Measurements from ENCODE around the gene NOTCH2.
"Not testable (repeated sequence)": the region's sequence is repeated elsewhere in the genome, so short reads cannot be mapped to it uniquely, and the experiment has no call there.

NOTCH2 gene

GRCh38 chr1:120093548-120094181 lies 24.2 kb upstream of the NOTCH2 start:
- H3K36me3 Mint-ChIP-seq; H3K4me1 Mint-ChIP-seq (ENCODE audit: low read depth); H3K27ac Mint-ChIP-seq; H3K9me3 Mint-ChIP-seq (ENCODE audit: low read depth); H3K4me3 Mint-ChIP-seq; H3K27me3 Mint-ChIP-seq: not testable (repeated sequence)

DNA sequence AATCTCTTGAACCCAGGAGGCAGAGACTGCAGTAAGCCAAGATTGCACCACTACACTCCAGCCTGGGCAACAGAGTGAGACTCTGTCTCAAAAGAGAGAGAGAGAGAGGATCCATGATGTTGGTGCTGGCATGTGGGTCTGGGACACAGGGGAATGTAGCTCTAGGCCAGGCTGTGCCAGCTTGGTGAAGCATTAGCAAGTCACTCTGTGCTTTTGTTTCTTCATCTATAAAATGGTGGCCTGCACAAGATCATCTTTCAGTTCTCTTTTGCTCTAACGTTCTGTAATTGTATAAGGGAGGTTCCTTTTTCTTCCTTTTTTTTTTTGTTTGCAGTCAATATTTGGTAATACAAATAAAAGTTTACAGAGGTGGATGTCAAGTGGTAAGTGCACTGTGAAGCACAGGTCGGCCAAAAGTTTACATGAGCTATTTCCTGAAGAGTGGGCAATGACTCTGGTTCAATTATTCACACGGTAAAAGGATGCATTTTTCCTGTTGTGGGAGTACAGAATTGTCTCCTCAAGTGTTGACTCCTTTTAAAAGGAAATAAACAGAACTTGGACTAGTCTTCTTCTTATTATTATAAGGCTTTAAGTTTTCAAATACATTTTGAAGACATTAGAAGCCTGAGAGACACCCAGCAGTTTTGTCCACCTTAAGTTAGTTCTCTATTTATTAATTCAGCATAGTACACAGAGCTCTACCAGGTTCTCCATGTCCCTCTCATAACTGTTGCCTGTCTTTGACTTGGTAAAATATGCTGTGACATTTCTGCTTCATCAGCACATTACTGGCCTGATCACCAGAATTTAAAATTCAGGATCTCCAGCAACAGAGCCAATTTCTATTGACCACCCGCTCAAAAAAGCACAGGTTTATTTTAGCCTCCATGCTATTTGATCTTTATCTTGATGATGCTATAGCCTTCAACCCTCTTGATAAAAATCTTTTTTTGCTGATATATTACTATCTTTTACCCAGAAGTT lies 23.1 kb upstream of the NOTCH2 start:
- not testable (repeated sequence) for H3K9me3 Mint-ChIP-seq (ENCODE audit: low read depth); H3K27ac Mint-ChIP-seq

GRCh38 chr1:120090830-120091229 lies 21.4 kb upstream of the NOTCH2 start:
- peaks cover 11% of the 10 kb centered on the region for H3K4me1 Mint-ChIP-seq (ENCODE audit: low read depth)
- not testable (repeated sequence) for H3K27ac Mint-ChIP-seq; H3K4me3 Mint-ChIP-seq; H3K27me3 Mint-ChIP-seq; H3K9me3 Mint-ChIP-seq (ENCODE audit: low read depth); H3K36me3 Mint-ChIP-seq

More for the DNA sequence above, 23.1 kb upstream of the NOTCH2 start:
- not testable (repeated sequence) for H3K4me3 Mint-ChIP-seq; H3K27me3 Mint-ChIP-seq; H3K4me1 Mint-ChIP-seq (ENCODE audit: low read depth); H3K36me3 Mint-ChIP-seq

DNA sequence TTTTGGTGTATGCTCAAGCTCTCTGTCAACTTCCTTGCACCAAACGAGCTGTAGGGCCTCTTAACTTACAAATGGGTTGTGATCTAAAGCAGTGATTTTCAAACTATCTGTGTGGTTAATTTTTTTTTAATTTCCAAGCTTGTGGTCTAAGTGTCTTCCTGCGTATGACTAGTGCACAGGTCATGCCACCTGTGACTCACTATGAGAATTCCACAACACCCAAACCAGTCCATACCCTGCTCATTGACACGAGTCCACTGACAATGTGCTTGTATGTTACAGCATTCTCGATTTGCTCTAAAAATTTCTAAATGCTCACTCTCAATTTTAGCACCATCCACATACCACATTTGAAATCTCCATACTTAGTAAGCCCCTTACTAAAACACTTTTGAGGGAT lies 18.5 kb upstream of the NOTCH2 start:
- H3K36me3 Mint-ChIP-seq; H3K4me3 Mint-ChIP-seq; H3K9me3 Mint-ChIP-seq (ENCODE audit: low read depth); H3K27me3 Mint-ChIP-seq: not testable (repeated sequence)
- H3K27ac Mint-ChIP-seq = peak overlapping the region; percentile 28
- H3K4me1 Mint-ChIP-seq (ENCODE audit: low read depth) = peaks cover 11% of the 10 kb centered on the region

GRCh38 chr1:120069920-120070214 lies 405 bp upstream of the NOTCH2 start:
- not testable (repeated sequence) for H3K9me3 Mint-ChIP-seq (ENCODE audit: low read depth); H3K4me3 Mint-ChIP-seq; H3K4me1 Mint-ChIP-seq (ENCODE audit: low read depth); H3K27me3 Mint-ChIP-seq; H3K27ac Mint-ChIP-seq; H3K36me3 Mint-ChIP-seq

DNA sequence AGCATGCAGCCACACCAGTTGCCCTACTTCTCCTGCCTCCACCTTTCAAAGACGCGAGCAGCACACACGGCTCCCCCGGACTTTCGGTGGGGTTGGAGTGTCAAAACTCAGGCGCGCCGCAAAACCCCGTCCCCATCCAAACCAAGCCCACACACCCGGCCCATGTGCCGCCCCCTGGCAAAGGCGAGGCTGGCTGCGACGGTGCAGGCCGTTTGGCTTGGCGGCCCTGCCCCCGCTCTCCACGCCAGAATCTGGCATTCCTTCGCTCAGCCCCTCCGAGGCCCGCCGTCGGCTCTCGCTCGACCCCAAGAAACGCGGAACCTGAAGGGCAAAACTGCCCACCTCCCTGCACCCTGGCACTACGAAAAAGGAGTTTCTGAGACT lies 787 bp downstream of the NOTCH2 start:
- H3K36me3 Mint-ChIP-seq = not testable (repeated sequence)

DNA sequence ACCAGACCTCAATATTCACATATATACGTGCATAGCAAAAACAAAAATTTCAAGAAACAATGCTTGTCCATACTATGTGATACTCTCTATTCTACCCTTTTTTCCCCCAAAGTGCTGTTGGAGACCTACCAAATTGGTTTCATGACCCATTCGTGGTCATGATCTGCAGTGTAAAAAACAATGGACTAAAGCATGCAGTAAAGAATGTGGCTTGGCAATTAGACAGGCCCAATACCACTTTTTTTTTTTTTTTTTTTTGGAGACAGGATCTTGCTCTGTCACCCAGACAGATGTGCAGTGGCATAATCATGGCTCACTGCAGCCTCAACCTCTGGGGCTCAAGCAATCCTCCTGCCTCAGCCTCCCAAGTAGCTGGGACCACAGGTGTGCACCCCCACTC lies 21.3 kb downstream of the NOTCH2 start:
- H3K9me3 Mint-ChIP-seq (ENCODE audit: low read depth); H3K4me1 Mint-ChIP-seq (ENCODE audit: low read depth); H3K27me3 Mint-ChIP-seq; H3K36me3 Mint-ChIP-seq; H3K4me3 Mint-ChIP-seq; H3K27ac Mint-ChIP-seq: not testable (repeated sequence)

More for the DNA sequence above, 787 bp downstream of the NOTCH2 start:
- peak overlapping the region; percentile 46 for H3K4me3 Mint-ChIP-seq
- not testable (repeated sequence) for H3K27me3 Mint-ChIP-seq; H3K27ac Mint-ChIP-seq; H3K9me3 Mint-ChIP-seq (ENCODE audit: low read depth); H3K4me1 Mint-ChIP-seq (ENCODE audit: low read depth)

DNA sequence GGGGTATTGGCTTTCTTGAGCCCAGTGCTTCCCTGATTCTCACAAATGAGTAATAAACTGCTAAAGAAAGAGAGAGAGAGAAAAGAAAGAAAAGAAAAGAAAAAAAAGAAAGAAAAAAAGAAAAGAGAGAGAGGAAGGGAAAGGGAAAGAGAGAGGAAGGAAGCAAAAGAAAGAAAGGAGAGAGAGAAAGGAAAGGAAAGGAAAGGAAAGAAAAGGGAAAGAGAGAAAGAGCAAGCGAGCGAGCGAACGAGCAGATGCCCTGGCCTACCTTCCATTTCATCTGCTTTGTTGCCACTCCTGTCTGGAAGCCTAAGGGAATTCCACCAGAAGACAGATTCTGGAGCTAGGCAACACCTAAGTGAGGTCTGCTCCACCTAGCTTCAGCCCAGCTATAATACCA lies 27.7 kb downstream of the NOTCH2 start:
- not testable (repeated sequence) for H3K9me3 Mint-ChIP-seq (ENCODE audit: low read depth); H3K4me1 Mint-ChIP-seq (ENCODE audit: low read depth); H3K27me3 Mint-ChIP-seq; H3K36me3 Mint-ChIP-seq; H3K27ac Mint-ChIP-seq; H3K4me3 Mint-ChIP-seq

GRCh38 chr1:120032253-120032652 lies 37.2 kb downstream of the NOTCH2 start:
- not testable (repeated sequence) for H3K9me3 Mint-ChIP-seq (ENCODE audit: low read depth); H3K36me3 Mint-ChIP-seq; H3K4me3 Mint-ChIP-seq

GRCh38 chr1:120023791-120024190 lies 45.7 kb downstream of the NOTCH2 start:
- H3K27me3 Mint-ChIP-seq; H3K4me1 Mint-ChIP-seq (ENCODE audit: low read depth); H3K36me3 Mint-ChIP-seq; H3K4me3 Mint-ChIP-seq; H3K27ac Mint-ChIP-seq; H3K9me3 Mint-ChIP-seq (ENCODE audit: low read depth): not testable (repeated sequence)

More at GRCh38 chr1:120032253-120032652, 37.2 kb downstream of the NOTCH2 start:
- not testable (repeated sequence) for H3K4me1 Mint-ChIP-seq (ENCODE audit: low read depth); H3K27ac Mint-ChIP-seq; H3K27me3 Mint-ChIP-seq

GRCh38 chr1:120014978-120015377 lies 54.5 kb downstream of the NOTCH2 start:
- not testable (repeated sequence) for H3K4me3 Mint-ChIP-seq; H3K27ac Mint-ChIP-seq; H3K9me3 Mint-ChIP-seq (ENCODE audit: low read depth); H3K4me1 Mint-ChIP-seq (ENCODE audit: low read depth); H3K36me3 Mint-ChIP-seq; H3K27me3 Mint-ChIP-seq

DNA sequence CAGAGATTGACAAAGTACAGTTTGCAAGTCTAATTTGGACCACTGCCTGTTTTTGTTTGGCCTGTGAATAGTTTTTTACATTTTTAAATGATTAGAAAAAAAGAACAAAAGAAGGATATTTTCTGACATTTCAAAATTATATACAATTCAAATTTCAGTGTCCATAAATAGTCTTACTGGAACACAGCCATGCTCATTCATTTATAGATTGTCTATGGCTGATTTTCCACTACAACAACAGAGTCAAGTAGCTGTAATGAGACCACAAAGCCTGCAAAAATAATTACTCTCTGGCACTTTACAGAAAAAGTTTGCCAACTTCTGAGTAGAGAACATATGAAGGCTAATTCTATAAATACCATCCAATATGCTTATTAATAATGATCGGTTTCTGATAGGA lies 61.1 kb downstream of the NOTCH2 start:
- H3K9me3 Mint-ChIP-seq (ENCODE audit: low read depth); H3K27ac Mint-ChIP-seq; H3K36me3 Mint-ChIP-seq; H3K4me3 Mint-ChIP-seq; H3K4me1 Mint-ChIP-seq (ENCODE audit: low read depth); H3K27me3 Mint-ChIP-seq: not testable (repeated sequence)

DNA sequence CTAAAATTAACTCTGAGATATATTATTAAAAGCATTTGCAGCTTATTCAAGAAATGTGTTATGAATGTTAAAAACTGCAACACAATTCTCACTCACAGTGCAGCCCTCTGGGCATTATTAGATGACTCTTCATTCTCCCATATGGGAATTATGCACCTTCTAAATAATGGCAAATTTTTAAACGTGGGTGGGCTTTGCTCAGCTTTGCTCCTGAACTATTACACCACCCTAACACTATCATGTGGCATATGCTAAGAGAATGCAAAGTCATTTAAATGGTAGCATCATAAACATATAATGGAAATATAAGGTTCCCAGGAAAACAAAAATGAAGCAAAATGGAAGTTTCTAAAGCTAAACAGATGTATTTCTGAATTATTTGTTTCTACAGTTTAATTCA lies 61.6 kb downstream of the NOTCH2 start:
- H3K36me3 Mint-ChIP-seq; H3K9me3 Mint-ChIP-seq (ENCODE audit: low read depth); H3K27me3 Mint-ChIP-seq; H3K4me3 Mint-ChIP-seq; H3K4me1 Mint-ChIP-seq (ENCODE audit: low read depth); H3K27ac Mint-ChIP-seq: not testable (repeated sequence)

- H3K4me1 Mint-ChIP-seq (ENCODE audit: low read depth); H3K36me3 Mint-ChIP-seq; H3K4me3 Mint-ChIP-seq; H3K27me3 Mint-ChIP-seq; H3K27ac Mint-ChIP-seq; H3K9me3 Mint-ChIP-seq (ENCODE audit: low read depth): not testable (repeated sequence)
Measured at GRCh38 chr1:120001035-120001434, 68.4 kb downstream of the NOTCH2 start.

DNA sequence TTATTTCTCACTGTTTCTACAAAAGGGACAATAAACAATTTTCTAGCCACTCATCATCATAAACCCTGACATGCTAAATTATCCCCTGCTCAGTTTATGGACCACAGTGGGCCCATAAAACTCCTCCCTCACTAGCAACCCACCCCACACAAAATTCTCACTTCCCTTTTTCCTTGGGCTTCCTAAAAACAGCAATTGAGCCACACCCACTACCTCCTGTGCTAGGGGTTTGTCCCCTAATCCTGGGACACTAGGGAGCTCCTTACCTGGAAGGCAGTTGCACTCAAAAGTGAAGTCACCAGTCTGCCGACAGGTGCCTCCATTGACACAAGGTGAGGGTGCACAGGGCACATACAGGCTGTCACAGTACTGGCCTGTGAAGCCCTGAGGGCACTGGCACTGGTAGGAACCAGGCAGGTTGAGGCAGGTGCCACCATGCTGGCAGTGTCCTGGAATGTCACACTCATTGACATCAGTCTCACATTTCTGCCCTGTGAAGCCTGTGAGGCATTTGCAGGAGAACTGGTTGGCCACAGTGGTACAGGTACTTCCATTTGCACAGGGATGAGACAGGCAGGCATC lies 72.6 kb downstream of the NOTCH2 start:
- not testable (repeated sequence) for H3K27me3 Mint-ChIP-seq; H3K36me3 Mint-ChIP-seq; H3K4me1 Mint-ChIP-seq (ENCODE audit: low read depth); H3K9me3 Mint-ChIP-seq (ENCODE audit: low read depth); H3K27ac Mint-ChIP-seq; H3K4me3 Mint-ChIP-seq

- H3K4me1 Mint-ChIP-seq (ENCODE audit: low read depth); H3K27ac Mint-ChIP-seq: not testable (repeated sequence)
Measured at GRCh38 chr1:119995975-119996374, 73.5 kb downstream of the NOTCH2 start.

More at GRCh38 chr1:119995975-119996374, 73.5 kb downstream of the NOTCH2 start:
- not testable (repeated sequence) for H3K36me3 Mint-ChIP-seq; H3K9me3 Mint-ChIP-seq (ENCODE audit: low read depth); H3K4me3 Mint-ChIP-seq; H3K27me3 Mint-ChIP-seq
